Endothelial cell of umbilical vein (primary cell): Measurements from ENCODE around the gene TMEM87B.

Experiments
- POLR2AphosphoS5 ChIP-seq: IDR thresholded peaks from 2 replicates; pipeline ENCODE4 v1.6.1; 2012; ENCODE audit warnings: low read depth, mild to moderate bottlenecking, control low read depth, low read length, moderate library complexity; ENCODE audit not compliant: insufficient read depth
- TF ChIP-seq, protein P1 (sequence below), 2 donors: IDR thresholded peaks; 1 replicate in 1 of 2; 2 replicates in 1 of 2; pipeline ENCODE4 v1.5.1; 2011; ENCODE audit warnings: low read length in 2 of 2, mild to moderate bottlenecking in 2 of 2, moderate library complexity in 2 of 2, control low read depth in 1 of 2, inconsistent platforms in 1 of 2, low read depth in 1 of 2; ENCODE audit not compliant: insufficient read depth in 1 of 2; ENCODE audit errors: extremely low read depth in 1 of 2

DNA sequence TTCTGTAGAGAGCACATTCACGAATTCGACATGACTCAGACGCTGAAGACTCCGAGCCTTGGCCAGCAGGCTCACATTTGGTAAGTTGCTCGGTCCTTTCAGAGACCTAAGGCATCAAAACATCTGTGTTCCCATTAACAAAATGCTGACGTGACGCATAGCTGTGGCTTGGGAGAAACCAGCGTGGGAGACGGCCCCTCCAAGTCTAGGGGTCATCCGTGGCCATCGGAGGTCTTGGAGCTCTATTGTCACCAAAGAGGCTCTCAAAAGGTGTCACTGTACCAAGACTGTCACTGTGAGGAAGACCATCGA, 98.1 kb downstream of the TMEM87B start:
- TF ChIP-seq POLR2AphosphoS5 = no peak
- TF ChIP-seq, protein P1, sequence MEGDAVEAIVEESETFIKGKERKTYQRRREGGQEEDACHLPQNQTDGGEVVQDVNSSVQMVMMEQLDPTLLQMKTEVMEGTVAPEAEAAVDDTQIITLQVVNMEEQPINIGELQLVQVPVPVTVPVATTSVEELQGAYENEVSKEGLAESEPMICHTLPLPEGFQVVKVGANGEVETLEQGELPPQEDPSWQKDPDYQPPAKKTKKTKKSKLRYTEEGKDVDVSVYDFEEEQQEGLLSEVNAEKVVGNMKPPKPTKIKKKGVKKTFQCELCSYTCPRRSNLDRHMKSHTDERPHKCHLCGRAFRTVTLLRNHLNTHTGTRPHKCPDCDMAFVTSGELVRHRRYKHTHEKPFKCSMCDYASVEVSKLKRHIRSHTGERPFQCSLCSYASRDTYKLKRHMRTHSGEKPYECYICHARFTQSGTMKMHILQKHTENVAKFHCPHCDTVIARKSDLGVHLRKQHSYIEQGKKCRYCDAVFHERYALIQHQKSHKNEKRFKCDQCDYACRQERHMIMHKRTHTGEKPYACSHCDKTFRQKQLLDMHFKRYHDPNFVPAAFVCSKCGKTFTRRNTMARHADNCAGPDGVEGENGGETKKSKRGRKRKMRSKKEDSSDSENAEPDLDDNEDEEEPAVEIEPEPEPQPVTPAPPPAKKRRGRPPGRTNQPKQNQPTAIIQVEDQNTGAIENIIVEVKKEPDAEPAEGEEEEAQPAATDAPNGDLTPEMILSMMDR (IDR thresholded peaks at IDR 0.05; ENCODE audit: extremely low read depth in 1 of 2, insufficient read depth in 1 of 2, low read depth in 1 of 2, low read length in 2 of 2) = no peak
